GM12892 (cell line): ENCODE measurements around the gene GID8.

Source experiments
- POLR2A ChIP-seq: IDR thresholded peaks from 2 replicates; pipeline ENCODE4 v1.6.1; 2011; ENCODE audit warnings: low read depth, low read length, control low read depth
- TAF1 ChIP-seq: IDR thresholded peaks from 2 replicates; pipeline ENCODE4 v1.6.1; 2011; ENCODE audit warnings: low read depth, mild to moderate bottlenecking, control low read depth, low read length, borderline replicate concordance

- TF ChIP-seq POLR2A (no peak), TAF1 (no peak)
Observed at GRCh38 chr20:62967628-62968351, 29.8 kb downstream of the GID8 start.
